ENCODE results near the gene GORASP2. TPM values are rescaled to one million over a fixed set of nuclear protein-coding genes. Genes with fewer than 3 reads are reported as not detected.

GORASP2 gene
- total RNA-seq, 1 experiment from 2014 or later: 87.9 TPM

DNA sequence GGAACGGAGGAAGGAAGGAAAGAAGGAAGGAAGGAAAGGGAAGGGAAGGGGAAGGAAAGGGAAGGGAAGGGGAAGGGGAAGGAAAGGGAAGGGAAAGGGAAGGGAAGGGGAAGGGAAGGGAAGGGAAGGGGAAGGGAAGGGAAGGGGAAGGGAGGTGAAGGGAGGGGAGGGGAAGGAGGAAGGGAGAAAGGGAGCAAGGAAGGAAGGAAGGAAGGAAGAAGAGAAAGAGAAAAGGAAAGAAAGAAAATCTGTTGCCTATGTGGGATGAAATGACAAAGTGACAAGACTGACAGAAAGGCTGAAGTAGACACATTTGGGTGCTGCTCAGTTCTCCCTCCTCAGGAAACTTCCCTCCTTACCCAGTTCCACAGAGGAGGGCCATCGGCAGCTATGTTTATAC lies 46.3 kb upstream of the GORASP2 start:
- DNase-seq (ENCODE audit: low read depth, low spot score) (no peak), ATAC-seq (no peak)
- ChIA-PET CTCF (interaction anchor here (3.2 kb wide), 1 partner anchor 10 kb away, joined by 13 read pairs; no protein-coding TSS in a partner anchor), RAD21 (ENCODE audit: low non-redundant PET in 1 of 2, low total read pairs in 2 of 2, uncharacterized antibody in 2 of 2, unreplicated experiment in 2 of 2) (no interaction called here), POLR2A (no interaction called here)
- H4K20me1 ChIP-seq (ENCODE audit: insufficient read depth): no peaks in the 10 kb centered on the region
- no peak for TF ChIP-seq SP1 (IDR thresholded peaks at IDR 0.05; ENCODE audit: low read depth)
- TF ChIP-seq EGR1 (IDR thresholded peaks at IDR 0.05; ENCODE audit: low read depth): no peak
- H3K4me3 ChIP-seq (replicated peaks in 1 of 2; ENCODE audit: low read depth in 1 of 2, low read length in 2 of 2): no peak overlapping the region
- H3K9me2 ChIP-seq (ENCODE audit: insufficient read depth): no peaks in the 10 kb centered on the region
- H3K9ac ChIP-seq (ENCODE audit: low read length): no peak overlapping the region
- no peaks in the 10 kb centered on the region for H3K9me3 ChIP-seq (ENCODE audit: control insufficient read depth in 1 of 2, insufficient read depth in 1 of 2, low read depth in 1 of 2, low read length in 2 of 2)
- intact Hi-C loops (cut with micrococcal nuclease): no loop called here
- no peak overlapping the region for H2AFZ ChIP-seq (ENCODE audit: low read depth, low read length, poor library complexity, severe bottlenecking)
- no peaks in the 10 kb centered on the region for H3K36me3 ChIP-seq (ENCODE audit: control insufficient read depth in 1 of 2, insufficient read depth in 2 of 2, low read length in 2 of 2)
- no TSS peak for BruUV-seq (replicated peaks)
- no peaks in the 10 kb centered on the region for H3K79me2 ChIP-seq (ENCODE audit: insufficient read depth, low read length)
- H3K4me2 ChIP-seq (ENCODE audit: low read length): no peak overlapping the region
- H3K27me3 ChIP-seq (ENCODE audit: insufficient read depth, low read length): no peaks in the 10 kb centered on the region
- H3K4me1 ChIP-seq (ENCODE audit: control insufficient read depth in 1 of 2, insufficient read depth in 2 of 2, low read length in 2 of 2): no peaks in the 10 kb centered on the region
- H3K27ac ChIP-seq (ENCODE audit: low read depth, low read length): no peak overlapping the region

DNA sequence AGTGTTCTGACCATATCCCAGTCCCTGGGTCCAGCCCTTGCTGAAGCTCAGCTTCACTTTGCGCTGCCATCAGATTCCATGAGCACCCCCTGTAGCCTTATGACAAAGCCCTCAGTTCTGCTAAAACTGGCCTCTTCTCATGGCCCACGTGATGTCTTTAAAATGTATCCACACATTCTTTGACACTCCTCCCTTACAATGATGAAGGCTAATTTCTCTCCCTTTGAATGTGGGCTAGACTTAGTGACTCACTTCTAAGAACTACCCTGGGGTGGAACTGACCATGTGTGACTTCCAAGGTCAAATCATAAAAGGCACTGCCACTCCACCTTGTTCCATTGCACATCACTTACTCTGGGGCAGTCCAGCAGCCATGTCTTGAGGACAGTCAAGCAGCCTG lies 45.4 kb upstream of the GORASP2 start:
- ATAC-seq: no peak
- POLR2A ChIA-PET: no interaction called here
- Histone ChIP-seq H3K4me2 (ENCODE audit: low read length) (no peak overlapping the region), H2AFZ (ENCODE audit: low read depth, low read length, poor library complexity, severe bottlenecking) (no peak overlapping the region), H3K9me2 (ENCODE audit: insufficient read depth) (no peaks in the 10 kb centered on the region), H3K9ac (ENCODE audit: low read length) (no peak overlapping the region), H4K20me1 (ENCODE audit: insufficient read depth) (no peaks in the 10 kb centered on the region), H3K27me3 (ENCODE audit: insufficient read depth, low read length) (no peaks in the 10 kb centered on the region), H3K4me1 (ENCODE audit: control insufficient read depth in 1 of 2, insufficient read depth in 2 of 2, low read length in 2 of 2) (no peaks in the 10 kb centered on the region), H3K79me2 (ENCODE audit: insufficient read depth, low read length) (no peaks in the 10 kb centered on the region), H3K9me3 (ENCODE audit: control insufficient read depth in 1 of 2, insufficient read depth in 1 of 2, low read depth in 1 of 2, low read length in 2 of 2) (no peaks in the 10 kb centered on the region), H3K4me3 (replicated peaks in 1 of 2; ENCODE audit: low read depth in 1 of 2, low read length in 2 of 2) (no peak overlapping the region), H3K27ac (ENCODE audit: low read depth, low read length) (no peak overlapping the region), H3K36me3 (ENCODE audit: control insufficient read depth in 1 of 2, insufficient read depth in 2 of 2, low read length in 2 of 2) (no peaks in the 10 kb centered on the region)
- CTCF ChIA-PET: interaction anchor here (3.2 kb wide), 1 partner anchor 11 kb away, joined by 13 read pairs; no protein-coding TSS in a partner anchor
- intact Hi-C loops (cut with micrococcal nuclease): no loop called here
- DNase-seq (ENCODE audit: low read depth, low spot score): no peak
- RAD21 ChIA-PET (ENCODE audit: low non-redundant PET in 1 of 2, low total read pairs in 2 of 2, uncharacterized antibody in 2 of 2, unreplicated experiment in 2 of 2): no interaction called here
- no TSS peak for BruUV-seq (replicated peaks)
- no peak for TF ChIP-seq ZNF274 (IDR thresholded peaks at IDR 0.05; ENCODE audit: low read depth, low read length)
- no peak for TF ChIP-seq CEBPB (IDR thresholded peaks at IDR 0.05; ENCODE audit: low read depth)
- TF ChIP-seq, protein P1, sequence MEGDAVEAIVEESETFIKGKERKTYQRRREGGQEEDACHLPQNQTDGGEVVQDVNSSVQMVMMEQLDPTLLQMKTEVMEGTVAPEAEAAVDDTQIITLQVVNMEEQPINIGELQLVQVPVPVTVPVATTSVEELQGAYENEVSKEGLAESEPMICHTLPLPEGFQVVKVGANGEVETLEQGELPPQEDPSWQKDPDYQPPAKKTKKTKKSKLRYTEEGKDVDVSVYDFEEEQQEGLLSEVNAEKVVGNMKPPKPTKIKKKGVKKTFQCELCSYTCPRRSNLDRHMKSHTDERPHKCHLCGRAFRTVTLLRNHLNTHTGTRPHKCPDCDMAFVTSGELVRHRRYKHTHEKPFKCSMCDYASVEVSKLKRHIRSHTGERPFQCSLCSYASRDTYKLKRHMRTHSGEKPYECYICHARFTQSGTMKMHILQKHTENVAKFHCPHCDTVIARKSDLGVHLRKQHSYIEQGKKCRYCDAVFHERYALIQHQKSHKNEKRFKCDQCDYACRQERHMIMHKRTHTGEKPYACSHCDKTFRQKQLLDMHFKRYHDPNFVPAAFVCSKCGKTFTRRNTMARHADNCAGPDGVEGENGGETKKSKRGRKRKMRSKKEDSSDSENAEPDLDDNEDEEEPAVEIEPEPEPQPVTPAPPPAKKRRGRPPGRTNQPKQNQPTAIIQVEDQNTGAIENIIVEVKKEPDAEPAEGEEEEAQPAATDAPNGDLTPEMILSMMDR (IDR thresholded peaks at IDR 0.05 in 2 of 3, conservative IDR thresholded peaks at IDR 0.05 in 1 of 3; ENCODE audit: borderline replicate concordance in 1 of 3, insufficient read depth in 1 of 3, low read depth in 2 of 3, low read length in 2 of 3): no peak
- no peak for TF ChIP-seq CBX3 (IDR thresholded peaks at IDR 0.05; ENCODE audit: low read depth)
- TF ChIP-seq EZH2 (IDR thresholded peaks at IDR 0.05): no peak
- no peak for TF ChIP-seq FOSL1 (IDR thresholded peaks at IDR 0.05; ENCODE audit: low read depth)
- TF ChIP-seq MAX (IDR thresholded peaks at IDR 0.05): no peak
- TF ChIP-seq, protein P2, sequence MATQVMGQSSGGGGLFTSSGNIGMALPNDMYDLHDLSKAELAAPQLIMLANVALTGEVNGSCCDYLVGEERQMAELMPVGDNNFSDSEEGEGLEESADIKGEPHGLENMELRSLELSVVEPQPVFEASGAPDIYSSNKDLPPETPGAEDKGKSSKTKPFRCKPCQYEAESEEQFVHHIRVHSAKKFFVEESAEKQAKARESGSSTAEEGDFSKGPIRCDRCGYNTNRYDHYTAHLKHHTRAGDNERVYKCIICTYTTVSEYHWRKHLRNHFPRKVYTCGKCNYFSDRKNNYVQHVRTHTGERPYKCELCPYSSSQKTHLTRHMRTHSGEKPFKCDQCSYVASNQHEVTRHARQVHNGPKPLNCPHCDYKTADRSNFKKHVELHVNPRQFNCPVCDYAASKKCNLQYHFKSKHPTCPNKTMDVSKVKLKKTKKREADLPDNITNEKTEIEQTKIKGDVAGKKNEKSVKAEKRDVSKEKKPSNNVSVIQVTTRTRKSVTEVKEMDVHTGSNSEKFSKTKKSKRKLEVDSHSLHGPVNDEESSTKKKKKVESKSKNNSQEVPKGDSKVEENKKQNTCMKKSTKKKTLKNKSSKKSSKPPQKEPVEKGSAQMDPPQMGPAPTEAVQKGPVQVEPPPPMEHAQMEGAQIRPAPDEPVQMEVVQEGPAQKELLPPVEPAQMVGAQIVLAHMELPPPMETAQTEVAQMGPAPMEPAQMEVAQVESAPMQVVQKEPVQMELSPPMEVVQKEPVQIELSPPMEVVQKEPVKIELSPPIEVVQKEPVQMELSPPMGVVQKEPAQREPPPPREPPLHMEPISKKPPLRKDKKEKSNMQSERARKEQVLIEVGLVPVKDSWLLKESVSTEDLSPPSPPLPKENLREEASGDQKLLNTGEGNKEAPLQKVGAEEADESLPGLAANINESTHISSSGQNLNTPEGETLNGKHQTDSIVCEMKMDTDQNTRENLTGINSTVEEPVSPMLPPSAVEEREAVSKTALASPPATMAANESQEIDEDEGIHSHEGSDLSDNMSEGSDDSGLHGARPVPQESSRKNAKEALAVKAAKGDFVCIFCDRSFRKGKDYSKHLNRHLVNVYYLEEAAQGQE (IDR thresholded peaks at IDR 0.05; ENCODE audit: low read depth): no peak
- no peak for TF ChIP-seq SIN3A (IDR thresholded peaks at IDR 0.05; ENCODE audit: low read depth)
- no peak for TF ChIP-seq YY1 (IDR thresholded peaks at IDR 0.05; ENCODE audit: extremely low read depth, insufficient replicate concordance, low read depth, low read length)
- TF ChIP-seq TCF7L2 (IDR thresholded peaks at IDR 0.05; ENCODE audit: borderline replicate concordance, extremely low read depth, insufficient read depth, insufficient read length): no peak
- TF ChIP-seq EZH2phosphoT487 (IDR thresholded peaks at IDR 0.05; ENCODE audit: borderline replicate concordance): no peak
- no peak for TF ChIP-seq EGR1 (IDR thresholded peaks at IDR 0.05; ENCODE audit: low read depth)
- TF ChIP-seq, protein P3, sequence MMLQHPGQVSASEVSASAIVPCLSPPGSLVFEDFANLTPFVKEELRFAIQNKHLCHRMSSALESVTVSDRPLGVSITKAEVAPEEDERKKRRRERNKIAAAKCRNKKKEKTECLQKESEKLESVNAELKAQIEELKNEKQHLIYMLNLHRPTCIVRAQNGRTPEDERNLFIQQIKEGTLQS (IDR thresholded peaks at IDR 0.05): no peak
- TF ChIP-seq POLR2AphosphoS5 (IDR thresholded peaks at IDR 0.05; ENCODE audit: low read depth, low read length): no peak
- no peak for TF ChIP-seq POLR2A (IDR thresholded peaks at IDR 0.05; ENCODE audit: borderline replicate concordance, extremely low read depth, insufficient read depth, insufficient read length)
